ENCODE data around the gene TRAPPC12.

TRAPPC12 gene

DNA sequence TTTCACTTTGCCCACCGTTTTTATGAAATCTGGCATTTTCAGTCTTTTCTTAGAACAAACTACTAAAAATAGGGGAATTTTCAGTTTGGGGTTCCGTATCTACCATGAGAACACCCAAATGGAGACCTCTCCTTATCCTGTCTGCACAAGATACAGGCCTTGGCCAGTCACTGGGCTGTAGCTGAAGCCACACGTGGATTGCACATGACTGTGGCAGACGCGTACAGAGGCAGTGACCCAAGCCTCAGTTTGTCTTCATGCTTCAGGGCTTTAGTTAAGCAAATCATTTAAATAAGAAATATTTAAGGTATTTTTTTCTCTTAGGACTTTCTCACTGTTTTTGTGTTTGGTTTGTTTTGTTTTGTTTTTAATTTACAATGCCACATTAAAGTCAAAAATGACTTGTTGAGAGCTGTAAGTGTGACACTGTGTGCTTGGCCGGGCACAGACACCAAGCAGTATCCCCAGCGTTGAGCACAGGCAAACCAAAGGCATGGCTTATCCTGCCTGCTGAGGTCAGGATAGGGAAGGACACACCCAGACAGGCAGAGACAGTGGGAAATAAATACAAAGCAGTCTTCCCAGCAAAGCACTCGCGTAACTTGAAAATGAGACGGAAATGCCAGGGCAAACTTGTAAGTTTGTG, 53.3 kb downstream of the TRAPPC12 start:
- no peak overlapping the region for H3K27ac ChIP-seq (ENCODE audit: low read depth, low read length)
- 0 out of 2 replicates have a peak, but pooled peaks cover 3% of the 10 kb centered on the region for H3K4me1 ChIP-seq (ENCODE audit: control insufficient read depth, insufficient read depth, low read length)
- H3K9me3 ChIP-seq (ENCODE audit: control insufficient read depth, insufficient read depth, low read depth, low read length) = no peaks in the 10 kb centered on the region
- peaks cover 29% of the 10 kb centered on the region for H3K36me3 ChIP-seq (ENCODE audit: control insufficient read depth, insufficient read depth, low read length)
- H3K4me3 ChIP-seq (ENCODE audit: low read depth, low read length) = no peak overlapping the region
- H3K27me3 ChIP-seq (ENCODE audit: control insufficient read depth, insufficient read depth, low read length) = no peaks in the 10 kb centered on the region
- no peak overlapping the region for H3K9ac ChIP-seq (ENCODE audit: low read length)

DNA sequence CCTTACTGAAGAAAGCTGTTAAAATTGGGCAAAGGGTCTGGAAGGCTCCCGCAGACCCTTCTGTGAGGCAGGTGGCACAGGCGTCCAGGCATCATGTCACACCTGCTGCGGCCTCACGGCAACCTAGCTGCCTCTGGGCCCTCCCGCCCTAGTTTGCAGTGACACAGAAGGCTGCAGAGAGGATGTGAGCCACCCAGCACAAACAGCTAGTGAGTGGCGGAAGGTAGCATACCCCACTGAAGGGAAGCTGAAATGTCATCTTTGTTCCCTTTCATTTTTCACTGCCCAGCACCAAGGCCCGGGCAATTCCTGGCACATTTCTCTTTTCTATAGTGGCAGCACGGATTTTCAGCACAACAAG, 53.8 kb downstream of the TRAPPC12 start:
- H3K9me3 ChIP-seq (ENCODE audit: control insufficient read depth, insufficient read depth, low read depth, low read length) = no peaks in the 10 kb centered on the region
- no peak overlapping the region for H3K9ac ChIP-seq (ENCODE audit: low read length)
- H3K4me1 ChIP-seq (ENCODE audit: control insufficient read depth, insufficient read depth, low read length) = 0 out of 2 replicates have a peak, but pooled peaks cover 3% of the 10 kb centered on the region
- H3K27me3 ChIP-seq (ENCODE audit: control insufficient read depth, insufficient read depth, low read length) = no peaks in the 10 kb centered on the region
- peaks cover 26% of the 10 kb centered on the region for H3K36me3 ChIP-seq (ENCODE audit: control insufficient read depth, insufficient read depth, low read length)
- H3K27ac ChIP-seq (ENCODE audit: low read depth, low read length) = no peak overlapping the region
- no peak overlapping the region for H3K4me3 ChIP-seq (ENCODE audit: low read depth, low read length)

DNA sequence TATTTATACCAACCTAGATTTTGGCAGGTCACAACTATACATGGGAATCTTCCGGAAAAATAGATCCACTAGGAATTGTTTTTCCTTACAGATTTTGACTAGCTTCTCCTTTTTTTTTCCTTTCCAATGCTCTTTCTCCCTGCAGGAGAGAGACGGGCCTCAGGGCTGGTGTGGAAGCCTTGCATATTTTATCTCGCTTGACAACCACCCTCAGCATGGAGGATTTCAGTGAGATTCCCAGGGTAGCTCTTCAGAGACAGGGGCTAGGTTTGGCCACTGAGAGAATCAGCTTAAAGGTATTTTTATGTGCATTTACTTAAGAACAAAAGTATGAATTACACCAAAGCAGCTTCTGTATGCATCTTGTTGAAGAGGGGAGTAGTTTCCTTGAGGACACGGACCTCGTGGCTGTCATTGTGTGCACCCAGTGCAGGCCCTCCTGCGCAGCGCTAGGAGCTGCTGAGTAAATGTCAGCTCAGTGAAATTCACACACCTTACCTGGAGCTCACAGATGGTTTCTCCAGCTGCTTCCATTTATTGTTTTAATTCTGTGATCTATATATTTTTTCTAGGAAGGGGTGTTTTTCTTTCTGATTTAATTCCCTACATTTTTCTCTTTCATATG, 54.4 kb downstream of the TRAPPC12 start:
- Histone ChIP-seq H3K9me3 (ENCODE audit: control insufficient read depth, insufficient read depth, low read depth, low read length) (no peaks in the 10 kb centered on the region), H3K27me3 (ENCODE audit: control insufficient read depth, insufficient read depth, low read length) (no peaks in the 10 kb centered on the region), H3K9ac (ENCODE audit: low read length) (no peak overlapping the region), H3K4me1 (ENCODE audit: control insufficient read depth, insufficient read depth, low read length) (0 out of 2 replicates have a peak, but pooled peaks cover 3% of the 10 kb centered on the region), H3K4me3 (ENCODE audit: low read depth, low read length) (no peak overlapping the region), H3K27ac (ENCODE audit: low read depth, low read length) (no peak overlapping the region), H3K36me3 (ENCODE audit: control insufficient read depth, insufficient read depth, low read length) (peaks cover 26% of the 10 kb centered on the region)

GRCh38 chr2:3434654-3435053, 55.2 kb downstream of the TRAPPC12 start:
- Histone ChIP-seq H3K36me3 (ENCODE audit: control insufficient read depth, insufficient read depth, low read length) (peaks cover 21% of the 10 kb centered on the region), H3K4me3 (ENCODE audit: low read depth, low read length) (no peak overlapping the region), H3K27ac (ENCODE audit: low read depth, low read length) (no peak overlapping the region), H3K9me3 (ENCODE audit: control insufficient read depth, insufficient read depth, low read depth, low read length) (no peaks in the 10 kb centered on the region), H3K27me3 (ENCODE audit: control insufficient read depth, insufficient read depth, low read length) (no peaks in the 10 kb centered on the region), H3K9ac (ENCODE audit: low read length) (no peak overlapping the region), H3K4me1 (ENCODE audit: control insufficient read depth, insufficient read depth, low read length) (0 out of 2 replicates have a peak, but pooled peaks cover 3% of the 10 kb centered on the region)

DNA sequence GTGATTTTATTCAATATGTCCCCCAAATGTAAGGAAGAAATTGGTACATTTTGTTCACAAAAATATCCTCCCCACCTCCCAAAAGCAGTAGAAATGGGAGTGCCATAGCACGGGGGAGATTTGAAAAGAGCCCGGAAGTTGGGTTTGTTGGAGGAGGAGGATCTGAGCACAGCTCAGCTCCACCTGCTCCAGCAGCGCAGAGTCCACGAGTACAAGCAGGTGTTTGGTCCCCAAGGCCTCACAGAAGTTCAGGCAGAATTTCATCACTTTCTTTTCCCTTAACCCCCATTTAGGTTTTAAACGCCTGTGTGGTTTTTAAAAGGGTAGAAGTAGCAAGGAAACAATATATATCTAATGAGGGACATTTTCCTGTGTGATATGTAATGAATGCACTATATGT, 56.0 kb downstream of the TRAPPC12 start:
- Histone ChIP-seq H3K36me3 (ENCODE audit: control insufficient read depth, insufficient read depth, low read length) (peaks cover 15% of the 10 kb centered on the region), H3K4me3 (ENCODE audit: low read depth, low read length) (no peak overlapping the region), H3K27ac (ENCODE audit: low read depth, low read length) (no peak overlapping the region), H3K9ac (ENCODE audit: low read length) (no peak overlapping the region), H3K27me3 (ENCODE audit: control insufficient read depth, insufficient read depth, low read length) (no peaks in the 10 kb centered on the region), H3K9me3 (ENCODE audit: control insufficient read depth, insufficient read depth, low read depth, low read length) (no peaks in the 10 kb centered on the region), H3K4me1 (ENCODE audit: control insufficient read depth, insufficient read depth, low read length) (0 out of 2 replicates have a peak, but pooled peaks cover 3% of the 10 kb centered on the region)

DNA sequence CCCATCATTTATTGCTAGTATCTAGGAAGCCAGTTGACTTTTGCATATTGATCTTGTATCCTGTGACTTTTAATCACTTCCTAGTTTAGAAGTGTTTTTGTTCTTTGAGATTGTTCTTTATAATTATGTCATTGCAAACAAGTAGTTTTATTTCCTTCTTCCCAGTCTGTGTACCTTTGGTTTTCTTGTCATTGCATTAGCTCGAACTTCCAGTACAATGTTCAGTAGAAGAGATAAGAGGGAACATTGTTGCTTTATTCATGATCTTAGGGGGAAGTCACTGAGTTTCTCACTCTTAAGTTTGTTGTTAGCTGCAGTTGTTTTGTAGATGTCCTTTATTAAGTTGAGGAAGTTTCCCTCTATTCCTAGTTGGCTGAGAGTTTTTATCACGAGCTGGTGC, 61.0 kb downstream of the TRAPPC12 start:
- Histone ChIP-seq H3K27ac (ENCODE audit: low read depth, low read length) (no peak overlapping the region), H3K27me3 (ENCODE audit: control insufficient read depth, insufficient read depth, low read length) (no peaks in the 10 kb centered on the region), H3K9ac (ENCODE audit: low read length) (no peak overlapping the region), H3K9me3 (ENCODE audit: control insufficient read depth, insufficient read depth, low read depth, low read length) (no peaks in the 10 kb centered on the region), H3K4me1 (ENCODE audit: control insufficient read depth, insufficient read depth, low read length) (no peaks in the 10 kb centered on the region), H3K4me3 (ENCODE audit: low read depth, low read length) (no peak overlapping the region), H3K36me3 (ENCODE audit: control insufficient read depth, insufficient read depth, low read length) (peaks cover 18% of the 10 kb centered on the region)

- Histone ChIP-seq H3K27ac (ENCODE audit: low read depth, low read length) (no peak overlapping the region), H3K36me3 (ENCODE audit: control insufficient read depth, insufficient read depth, low read length) (peaks cover 28% of the 10 kb centered on the region), H3K4me3 (ENCODE audit: low read depth, low read length) (no peak overlapping the region), H3K27me3 (ENCODE audit: control insufficient read depth, insufficient read depth, low read length) (no peaks in the 10 kb centered on the region), H3K9me3 (ENCODE audit: control insufficient read depth, insufficient read depth, low read depth, low read length) (no peaks in the 10 kb centered on the region), H3K4me1 (ENCODE audit: control insufficient read depth, insufficient read depth, low read length) (no peaks in the 10 kb centered on the region), H3K9ac (ENCODE audit: low read length) (no peak overlapping the region)
Measured at GRCh38 chr2:3441465-3441864, 62.0 kb downstream of the TRAPPC12 start.

DNA sequence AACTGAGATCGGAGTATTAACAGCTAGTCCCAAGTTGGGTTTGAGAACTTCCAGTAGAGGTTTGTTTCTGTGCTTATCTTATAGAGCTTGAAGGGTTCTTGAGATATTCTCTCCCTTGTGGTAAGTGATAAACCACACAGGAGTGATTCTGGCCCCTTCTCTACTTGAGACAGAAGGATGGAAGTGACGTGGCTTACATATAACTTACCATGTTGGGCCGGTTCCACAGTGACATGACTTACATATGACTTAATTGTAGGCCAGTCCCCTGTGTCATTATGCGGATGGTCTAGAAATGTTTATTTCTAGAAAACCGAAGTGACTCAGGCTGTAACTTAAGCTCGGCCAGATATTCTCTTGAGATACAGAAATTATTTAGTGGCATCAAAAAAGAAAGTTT, 62.7 kb downstream of the TRAPPC12 start:
- H3K27me3 ChIP-seq (ENCODE audit: control insufficient read depth, insufficient read depth, low read length) = no peaks in the 10 kb centered on the region

GRCh38 chr2:3443083-3443482, 63.6 kb downstream of the TRAPPC12 start:
- no peaks in the 10 kb centered on the region for H3K27me3 ChIP-seq (ENCODE audit: control insufficient read depth, insufficient read depth, low read length)

More for the DNA sequence above, 62.7 kb downstream of the TRAPPC12 start:
- Histone ChIP-seq H3K27ac (ENCODE audit: low read depth, low read length) (no peak overlapping the region), H3K36me3 (ENCODE audit: control insufficient read depth, insufficient read depth, low read length) (peaks cover 34% of the 10 kb centered on the region), H3K4me1 (ENCODE audit: control insufficient read depth, insufficient read depth, low read length) (no peaks in the 10 kb centered on the region), H3K9me3 (ENCODE audit: control insufficient read depth, insufficient read depth, low read depth, low read length) (no peaks in the 10 kb centered on the region), H3K4me3 (ENCODE audit: low read depth, low read length) (no peak overlapping the region), H3K9ac (ENCODE audit: low read length) (no peak overlapping the region)

DNA sequence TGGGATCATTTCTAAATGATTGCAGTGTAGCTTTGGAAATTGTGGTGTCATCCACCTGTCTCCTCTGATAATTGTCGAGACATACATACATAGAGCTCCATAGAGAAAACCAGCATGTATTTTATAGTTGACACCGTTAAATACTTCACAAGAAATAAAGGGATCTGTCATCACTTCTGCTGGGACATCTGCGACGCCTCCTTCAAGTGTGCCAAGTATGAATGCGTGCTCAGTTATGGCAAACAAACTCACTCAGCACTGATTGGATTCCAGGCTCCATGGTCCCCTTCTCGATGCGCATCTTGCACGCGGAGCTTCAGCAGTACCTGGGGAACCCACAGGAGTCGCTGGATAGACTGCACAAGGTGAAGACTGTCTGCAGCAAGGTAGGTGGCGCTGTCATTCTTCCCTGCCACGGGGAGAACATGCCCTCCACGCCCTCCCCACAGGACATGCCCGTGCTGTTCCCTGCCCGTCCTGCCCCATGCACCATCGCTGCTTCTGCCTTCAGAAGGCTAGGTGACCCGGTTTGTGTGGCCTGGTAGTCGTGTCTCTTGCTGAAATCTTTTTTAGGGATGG, 64.1 kb downstream of the TRAPPC12 start:
- Histone ChIP-seq H3K36me3 (ENCODE audit: control insufficient read depth, insufficient read depth, low read length) (peaks cover 43% of the 10 kb centered on the region), H3K27me3 (ENCODE audit: control insufficient read depth, insufficient read depth, low read length) (no peaks in the 10 kb centered on the region), H3K27ac (ENCODE audit: low read depth, low read length) (no peak overlapping the region), H3K9ac (ENCODE audit: low read length) (no peak overlapping the region), H3K4me3 (ENCODE audit: low read depth, low read length) (no peak overlapping the region), H3K4me1 (ENCODE audit: control insufficient read depth, insufficient read depth, low read length) (peaks cover 4% of the 10 kb centered on the region; the same call in 1 of the 2 replicates), H3K9me3 (ENCODE audit: control insufficient read depth, insufficient read depth, low read depth, low read length) (no peaks in the 10 kb centered on the region)

More at GRCh38 chr2:3443083-3443482, 63.6 kb downstream of the TRAPPC12 start:
- H3K27ac ChIP-seq (ENCODE audit: low read depth, low read length) = no peak overlapping the region
- peaks cover 42% of the 10 kb centered on the region for H3K36me3 ChIP-seq (ENCODE audit: control insufficient read depth, insufficient read depth, low read length)
- no peak overlapping the region for H3K9ac ChIP-seq (ENCODE audit: low read length)
- H3K4me1 ChIP-seq (ENCODE audit: control insufficient read depth, insufficient read depth, low read length) = no peaks in the 10 kb centered on the region
- no peaks in the 10 kb centered on the region for H3K9me3 ChIP-seq (ENCODE audit: control insufficient read depth, insufficient read depth, low read depth, low read length)
- H3K4me3 ChIP-seq (ENCODE audit: low read depth, low read length) = no peak overlapping the region

DNA sequence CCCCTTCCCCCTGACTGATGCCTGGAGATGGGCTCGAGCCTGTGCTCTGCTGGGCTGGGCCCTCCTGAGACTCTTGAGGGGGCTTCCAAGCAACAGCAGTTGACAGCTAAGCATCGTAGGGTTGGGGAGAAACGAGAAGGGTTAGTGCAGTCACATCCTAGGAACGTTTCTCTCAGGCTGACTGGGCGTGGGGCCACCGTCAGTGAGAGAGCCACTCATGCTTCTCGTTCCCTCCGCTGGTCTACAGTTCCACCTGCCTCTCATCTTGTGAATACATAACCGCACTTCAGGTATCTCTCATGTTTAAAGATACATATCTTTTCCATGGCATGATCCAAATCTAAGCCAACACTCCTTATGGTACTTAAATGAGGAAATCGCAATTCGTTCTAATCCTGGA, 66.4 kb downstream of the TRAPPC12 start:
- H3K9me3 ChIP-seq (ENCODE audit: control insufficient read depth, insufficient read depth, low read depth, low read length) = no peaks in the 10 kb centered on the region
- H3K27me3 ChIP-seq (ENCODE audit: control insufficient read depth, insufficient read depth, low read length) = no peaks in the 10 kb centered on the region
- H3K4me3 ChIP-seq (ENCODE audit: low read depth, low read length) = no peak overlapping the region
- no peak overlapping the region for H3K9ac ChIP-seq (ENCODE audit: low read length)
- peaks cover 4% of the 10 kb centered on the region; the same call in 1 of the 2 replicates for H3K4me1 ChIP-seq (ENCODE audit: control insufficient read depth, insufficient read depth, low read length)
- peaks cover 60% of the 10 kb centered on the region for H3K36me3 ChIP-seq (ENCODE audit: control insufficient read depth, insufficient read depth, low read length)
- no peak overlapping the region for H3K27ac ChIP-seq (ENCODE audit: low read depth, low read length)
